ENCODE results near the gene EGFR. TPM values are rescaled to one million over a fixed set of nuclear protein-coding genes. Genes with fewer than 3 reads are reported as not detected.

The EGFR gene
- total RNA-seq, 6 experiments from 2014 or later = 59.3 to 127 (median 93.7) TPM

GRCh38 chr7:55230014-55230413 is 211.2 kb downstream of the EGFR start:
- no peaks in the 10 kb centered on the region for H3K4me1 ChIP-seq
- no peak overlapping the region for H3K4me3 ChIP-seq
- no peaks in the 10 kb centered on the region for H3K36me3 ChIP-seq
- H3K27ac ChIP-seq = no peak overlapping the region
- intact Hi-C loops (cut with DNase I) = no loop called here
- 44% methylated on average over 1 of the region's 1 CpG for WGBS (ENCODE audit: insufficient coverage, low coverage, low lambda C conversion rate, missing lambda C conversion rate)
- ATAC-seq = no peak
- no peaks in the 10 kb centered on the region for H3K27me3 ChIP-seq
- no peaks in the 10 kb centered on the region for H3K9me3 ChIP-seq
- DNase-seq = no peak
- TF ChIP-seq POLR2A (IDR thresholded peaks at IDR 0.05) = no peak
- TF ChIP-seq, protein P1, sequence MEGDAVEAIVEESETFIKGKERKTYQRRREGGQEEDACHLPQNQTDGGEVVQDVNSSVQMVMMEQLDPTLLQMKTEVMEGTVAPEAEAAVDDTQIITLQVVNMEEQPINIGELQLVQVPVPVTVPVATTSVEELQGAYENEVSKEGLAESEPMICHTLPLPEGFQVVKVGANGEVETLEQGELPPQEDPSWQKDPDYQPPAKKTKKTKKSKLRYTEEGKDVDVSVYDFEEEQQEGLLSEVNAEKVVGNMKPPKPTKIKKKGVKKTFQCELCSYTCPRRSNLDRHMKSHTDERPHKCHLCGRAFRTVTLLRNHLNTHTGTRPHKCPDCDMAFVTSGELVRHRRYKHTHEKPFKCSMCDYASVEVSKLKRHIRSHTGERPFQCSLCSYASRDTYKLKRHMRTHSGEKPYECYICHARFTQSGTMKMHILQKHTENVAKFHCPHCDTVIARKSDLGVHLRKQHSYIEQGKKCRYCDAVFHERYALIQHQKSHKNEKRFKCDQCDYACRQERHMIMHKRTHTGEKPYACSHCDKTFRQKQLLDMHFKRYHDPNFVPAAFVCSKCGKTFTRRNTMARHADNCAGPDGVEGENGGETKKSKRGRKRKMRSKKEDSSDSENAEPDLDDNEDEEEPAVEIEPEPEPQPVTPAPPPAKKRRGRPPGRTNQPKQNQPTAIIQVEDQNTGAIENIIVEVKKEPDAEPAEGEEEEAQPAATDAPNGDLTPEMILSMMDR (IDR thresholded peaks at IDR 0.05) = no peak

DNA sequence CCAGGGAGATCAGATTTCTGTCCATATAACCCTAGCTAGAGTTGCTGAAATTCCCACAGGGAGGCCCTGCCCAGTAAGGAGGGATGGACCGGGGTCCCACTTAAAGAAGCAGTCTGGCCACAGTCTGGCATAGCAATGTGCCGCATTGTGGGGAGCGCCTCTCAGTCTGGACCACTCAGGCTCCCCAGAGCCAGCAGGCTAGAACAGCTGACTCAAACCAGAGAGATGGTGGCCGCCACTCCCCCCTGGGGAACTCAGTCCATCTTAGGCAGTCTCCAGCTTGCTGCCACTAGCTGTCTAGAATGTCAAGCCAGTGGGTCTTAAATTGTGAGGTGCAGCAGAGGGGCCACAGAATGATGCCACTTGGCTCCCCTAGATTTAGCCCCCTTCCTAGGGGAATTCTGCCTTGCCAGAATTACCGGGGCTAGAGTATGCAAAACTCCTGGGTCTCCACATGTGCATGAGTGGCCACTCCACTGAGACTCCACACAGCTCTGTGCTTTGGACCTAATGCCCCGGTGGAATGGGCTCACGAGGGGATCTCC is 213.0 kb downstream of the EGFR start:
- Histone ChIP-seq H3K4me1 (no peaks in the 10 kb centered on the region), H3K27ac (no peak overlapping the region), H3K9me3 (no peaks in the 10 kb centered on the region), H3K4me3 (no peak overlapping the region), H3K36me3 (no peaks in the 10 kb centered on the region), H3K27me3 (no peaks in the 10 kb centered on the region)
- intact Hi-C loops (cut with DNase I) = no loop called here
- WGBS (ENCODE audit: insufficient coverage, low coverage, low lambda C conversion rate, missing lambda C conversion rate) = 43% methylated on average over 1 of the region's 7 CpGs
- ATAC-seq (no peak), DNase-seq (no peak)
- TF ChIP-seq POLR2A (IDR thresholded peaks at IDR 0.05) = no peak
- TF ChIP-seq, protein P1 (IDR thresholded peaks at IDR 0.05) = no peak

DNA sequence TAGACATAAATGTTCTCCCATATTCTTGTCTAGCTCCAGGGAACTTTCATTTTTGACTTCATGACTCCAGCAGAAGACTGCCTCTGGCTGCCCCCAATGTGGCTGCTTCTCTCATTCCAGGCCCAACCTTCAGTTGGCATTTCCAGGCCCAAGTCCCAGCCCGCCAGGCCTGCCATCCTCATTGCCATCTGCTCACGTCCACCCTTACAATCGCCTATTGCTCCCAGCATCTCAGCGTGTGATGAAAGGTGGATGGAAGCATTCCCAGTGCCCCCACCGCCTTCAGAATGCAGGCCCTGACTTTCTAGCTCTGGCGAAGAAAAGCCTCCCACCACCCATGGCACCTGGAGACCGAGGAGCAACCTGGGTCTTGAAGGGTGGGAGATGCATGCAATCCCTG is 214.2 kb downstream of the EGFR start:
- Histone ChIP-seq H3K27me3 (no peaks in the 10 kb centered on the region), H3K27ac (no peak overlapping the region), H3K36me3 (no peaks in the 10 kb centered on the region), H3K4me3 (no peak overlapping the region), H3K9me3 (no peaks in the 10 kb centered on the region), H3K4me1 (no peaks in the 10 kb centered on the region)
- intact Hi-C loops (cut with DNase I) = no loop called here
- TF ChIP-seq, protein P1 (IDR thresholded peaks at IDR 0.05) = no peak
- TF ChIP-seq POLR2A (IDR thresholded peaks at IDR 0.05) = no peak
- ATAC-seq (no peak), DNase-seq (no peak)
- WGBS (ENCODE audit: insufficient coverage, low coverage, low lambda C conversion rate, missing lambda C conversion rate) = 90% methylated on average over 7 of the region's 7 CpGs

GRCh38 chr7:55234408-55234807 is 215.6 kb downstream of the EGFR start:
- Histone ChIP-seq H3K27ac (no peak overlapping the region), H3K4me1 (no peaks in the 10 kb centered on the region), H3K36me3 (no peaks in the 10 kb centered on the region), H3K27me3 (no peaks in the 10 kb centered on the region), H3K4me3 (no peak overlapping the region), H3K9me3 (no peaks in the 10 kb centered on the region)
- no peak for DNase-seq
- WGBS (ENCODE audit: insufficient coverage, low coverage, low lambda C conversion rate, missing lambda C conversion rate) = 50% methylated on average over 2 of the region's 11 CpGs
- TF ChIP-seq, protein P1 (IDR thresholded peaks at IDR 0.05) = no peak
- TF ChIP-seq POLR2A (IDR thresholded peaks at IDR 0.05) = no peak
- intact Hi-C loops (cut with DNase I) = no loop called here
- ATAC-seq = no peak

- ATAC-seq = no peak
- no peak overlapping the region for H3K4me3 ChIP-seq
- DNase-seq = no peak
- intact Hi-C loops (cut with DNase I) = no loop called here
- WGBS (ENCODE audit: insufficient coverage, low coverage, low lambda C conversion rate, missing lambda C conversion rate) = 77% methylated on average over 9 of the region's 14 CpGs
- no peak overlapping the region for H3K27ac ChIP-seq
- no peaks in the 10 kb centered on the region for H3K4me1 ChIP-seq
- no peaks in the 10 kb centered on the region for H3K27me3 ChIP-seq
- TF ChIP-seq POLR2A (IDR thresholded peaks at IDR 0.05) = no peak
- TF ChIP-seq, protein P1 (IDR thresholded peaks at IDR 0.05) = no peak
- no peaks in the 10 kb centered on the region for H3K9me3 ChIP-seq
- no peaks in the 10 kb centered on the region for H3K36me3 ChIP-seq
Measured at GRCh38 chr7:55235115-55235514, 216.3 kb downstream of the EGFR start.

Data from right lobe of liver (tissue), 6 donors.